Heart left ventricle (tissue), 13 donors: Measurements from ENCODE around the gene MLLT3.

Source experiments
- CTCF ChIP-seq, 12 donors: fragments of 200-600 bp; sonication (generic) in 4 of 12; IDR thresholded peaks; one replicate each; pipeline versions ENCODE4 v1.5.0 to v1.8.0; 2018 to 2022; ENCODE audit warnings: antibody characterized with exemption in 12 of 12, mild to moderate bottlenecking in 5 of 12
- POLR2A ChIP-seq, 2 donors: fragments of 450-650 bp; IDR thresholded peaks; one replicate each; pipeline ENCODE4 v1.6.1; 2017; ENCODE audit warnings: antibody characterized with exemption in 2 of 2, mild to moderate bottlenecking in 2 of 2, moderate library complexity in 2 of 2
- donor health status: ischemic (EF 13 %, LVEDD 7.1; RV severe dilation, severe dysfunction).
- donor health status: DM: no; HTN: yes; CAD: no.
- donor health status: DM: no; HTN: no; CAD: no.
- donor health status: ischemic (EF 25% LVEDD 6.9; RV normal size, moderate dysfunction).
- donor health status: ischemic (EF 25% LVEDD 5.7; RV mildly dilated, moderate dysfunction).
- donor health status: ischemic (EF 35%, LVEDD 5.7; RV mildly dilated, moderate dysfunction).
- donor health status: nonischemic (EF 11% LVEDD 7.7; RV severe dilation, severe dysfunction).
- donor health status: DM: yes; HTN: yes; CAD: no.
- donor health status: PGD.
- donor health status: ischemic (EF 29% LVEDD 5.4; RV normal size, mild dysfunction).
- donor health status: nonischemic (EF 23%, LVEDD 6.1; RV moderate dilation, normal function).

DNA sequence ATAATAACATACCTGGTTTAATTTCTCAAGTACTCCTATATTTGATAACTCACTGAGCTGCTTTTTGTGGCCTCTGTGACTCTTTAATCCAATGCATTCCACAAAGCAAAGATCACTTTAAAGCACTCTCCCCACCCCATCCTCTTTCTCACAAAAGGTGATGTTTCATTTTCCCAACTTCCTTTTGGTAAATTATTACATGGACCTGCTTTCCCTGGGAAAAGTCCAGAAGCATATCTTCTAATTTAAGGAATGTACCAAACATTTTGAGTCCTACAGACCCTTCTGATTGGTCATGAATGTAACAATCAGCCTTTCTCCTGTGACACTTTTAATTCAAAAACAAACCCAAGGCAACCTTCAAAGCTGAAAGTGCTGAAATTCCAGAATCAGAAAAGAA lies 71.1 kb downstream of the MLLT3 start:
- TF ChIP-seq CTCF (IDR thresholded peaks at IDR 0.05): no peak
- TF ChIP-seq POLR2A (IDR thresholded peaks at IDR 0.05): no peak
